ENCODE results near the gene DENND5B.

Gene DENND5B

GRCh38 chr12:31524791-31525495, 66.0 kb downstream of the DENND5B start:
- CTCF ChIA-PET = no interaction called here
- TF ChIP-seq ZNF394 (tag by site-specific recombination; IDR thresholded peaks at IDR 0.05; ENCODE audit: borderline replicate concordance) (no peak), ZNF10 (tag by site-specific recombination; IDR thresholded peaks at IDR 0.05) (peak; percentile 84)
- TF ChIP-seq, protein P1, sequence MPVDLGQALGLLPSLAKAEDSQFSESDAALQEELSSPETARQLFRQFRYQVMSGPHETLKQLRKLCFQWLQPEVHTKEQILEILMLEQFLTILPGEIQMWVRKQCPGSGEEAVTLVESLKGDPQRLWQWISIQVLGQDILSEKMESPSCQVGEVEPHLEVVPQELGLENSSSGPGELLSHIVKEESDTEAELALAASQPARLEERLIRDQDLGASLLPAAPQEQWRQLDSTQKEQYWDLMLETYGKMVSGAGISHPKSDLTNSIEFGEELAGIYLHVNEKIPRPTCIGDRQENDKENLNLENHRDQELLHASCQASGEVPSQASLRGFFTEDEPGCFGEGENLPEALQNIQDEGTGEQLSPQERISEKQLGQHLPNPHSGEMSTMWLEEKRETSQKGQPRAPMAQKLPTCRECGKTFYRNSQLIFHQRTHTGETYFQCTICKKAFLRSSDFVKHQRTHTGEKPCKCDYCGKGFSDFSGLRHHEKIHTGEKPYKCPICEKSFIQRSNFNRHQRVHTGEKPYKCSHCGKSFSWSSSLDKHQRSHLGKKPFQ (tag by site-specific recombination; IDR thresholded peaks at IDR 0.05) = 0 out of 2 replicates have a peak, but pooled peaks have one; percentile 20
- Histone ChIP-seq H3K9me3 (ENCODE audit: control insufficient read depth, insufficient read depth, low read depth, low read length) (no peaks in the 10 kb centered on the region), H3K4me3 (ENCODE audit: low read depth, low read length) (no peak overlapping the region), H3K27ac (ENCODE audit: extremely low read depth, low read depth, low read length) (no peak overlapping the region), H3K36me3 (ENCODE audit: control insufficient read depth in 2 of 2, insufficient read depth in 1 of 2, low read length in 2 of 2) (no peaks in the 10 kb centered on the region), H3K4me1 (ENCODE audit: control insufficient read depth, insufficient read depth, low read length) (peaks cover 13% of the 10 kb centered on the region)
- POLR2A ChIA-PET = no interaction called here

DNA sequence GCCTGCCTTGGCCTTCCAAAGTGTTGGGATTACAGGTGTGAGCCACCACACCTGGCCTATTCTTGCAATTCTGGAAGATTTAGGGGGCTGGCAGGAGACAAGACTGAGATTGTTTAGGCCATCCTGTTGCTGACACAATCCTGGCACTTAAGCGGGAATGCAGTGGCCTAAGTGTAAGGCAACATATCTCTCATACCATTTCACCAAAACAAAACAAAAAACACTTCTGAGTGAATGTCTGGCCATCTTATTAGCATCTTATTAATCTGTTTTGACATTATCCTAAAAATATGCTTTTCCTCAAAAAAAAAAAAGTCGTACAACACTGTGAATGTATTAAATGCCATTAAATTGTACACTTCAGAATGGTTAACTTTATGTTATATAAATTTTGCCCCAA, 67.6 kb downstream of the DENND5B start:
- Histone ChIP-seq H3K36me3 (ENCODE audit: control insufficient read depth in 2 of 2, insufficient read depth in 1 of 2, low read length in 2 of 2) (no peaks in the 10 kb centered on the region), H3K9me3 (ENCODE audit: control insufficient read depth, insufficient read depth, low read depth, low read length) (no peaks in the 10 kb centered on the region), H3K4me3 (ENCODE audit: low read depth, low read length) (no peak overlapping the region), H3K4me1 (ENCODE audit: control insufficient read depth, insufficient read depth, low read length) (peaks cover 26% of the 10 kb centered on the region), H3K27ac (ENCODE audit: extremely low read depth, low read depth, low read length) (no peak overlapping the region)
- no peak for TF ChIP-seq ZNF423 (tag by site-specific recombination; IDR thresholded peaks at IDR 0.05)
- TF ChIP-seq TRIM28 (IDR thresholded peaks at IDR 0.05; ENCODE audit: borderline replicate concordance, low read length) = no peak
- TF ChIP-seq IKZF3 (tag by site-specific recombination; IDR thresholded peaks at IDR 0.05) = no peak
- TF ChIP-seq ZBTB8A (tag by site-specific recombination; IDR thresholded peaks at IDR 0.05) = no peak
- no peak for TF ChIP-seq WT1 (tag by site-specific recombination; IDR thresholded peaks at IDR 0.05)
- TF ChIP-seq ZNF48 (tag by site-specific recombination; IDR thresholded peaks at IDR 0.05) = no peak
- no peak for TF ChIP-seq OSR2 (tag by site-specific recombination; IDR thresholded peaks at IDR 0.05)
- TF ChIP-seq ZNF514 (tag by site-specific recombination; IDR thresholded peaks at IDR 0.05) = no peak
- no peak for TF ChIP-seq ZNF660 (tag by site-specific recombination; IDR thresholded peaks at IDR 0.05)
- no peak for TF ChIP-seq ZNF214 (tag by site-specific recombination; IDR thresholded peaks at IDR 0.05; ENCODE audit: borderline replicate concordance)
- TF ChIP-seq, protein P2, sequence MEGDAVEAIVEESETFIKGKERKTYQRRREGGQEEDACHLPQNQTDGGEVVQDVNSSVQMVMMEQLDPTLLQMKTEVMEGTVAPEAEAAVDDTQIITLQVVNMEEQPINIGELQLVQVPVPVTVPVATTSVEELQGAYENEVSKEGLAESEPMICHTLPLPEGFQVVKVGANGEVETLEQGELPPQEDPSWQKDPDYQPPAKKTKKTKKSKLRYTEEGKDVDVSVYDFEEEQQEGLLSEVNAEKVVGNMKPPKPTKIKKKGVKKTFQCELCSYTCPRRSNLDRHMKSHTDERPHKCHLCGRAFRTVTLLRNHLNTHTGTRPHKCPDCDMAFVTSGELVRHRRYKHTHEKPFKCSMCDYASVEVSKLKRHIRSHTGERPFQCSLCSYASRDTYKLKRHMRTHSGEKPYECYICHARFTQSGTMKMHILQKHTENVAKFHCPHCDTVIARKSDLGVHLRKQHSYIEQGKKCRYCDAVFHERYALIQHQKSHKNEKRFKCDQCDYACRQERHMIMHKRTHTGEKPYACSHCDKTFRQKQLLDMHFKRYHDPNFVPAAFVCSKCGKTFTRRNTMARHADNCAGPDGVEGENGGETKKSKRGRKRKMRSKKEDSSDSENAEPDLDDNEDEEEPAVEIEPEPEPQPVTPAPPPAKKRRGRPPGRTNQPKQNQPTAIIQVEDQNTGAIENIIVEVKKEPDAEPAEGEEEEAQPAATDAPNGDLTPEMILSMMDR (tag by site-specific recombination; IDR thresholded peaks at IDR 0.05) = no peak
- no peak for TF ChIP-seq ZNF701 (tag by site-specific recombination; IDR thresholded peaks at IDR 0.05)
- TF ChIP-seq ZNF600 (tag by site-specific recombination; IDR thresholded peaks at IDR 0.05) = no peak
- TF ChIP-seq SP7 (tag by site-specific recombination; IDR thresholded peaks at IDR 0.05) = no peak
- no peak for TF ChIP-seq ZNF777 (tag by site-specific recombination; IDR thresholded peaks at IDR 0.05; ENCODE audit: borderline replicate concordance)
- no peak for TF ChIP-seq ZNF169 (tag by site-specific recombination; IDR thresholded peaks at IDR 0.05)
- TF ChIP-seq ZNF785 (tag by site-specific recombination; IDR thresholded peaks at IDR 0.05) = no peak
- TF ChIP-seq, protein P3, sequence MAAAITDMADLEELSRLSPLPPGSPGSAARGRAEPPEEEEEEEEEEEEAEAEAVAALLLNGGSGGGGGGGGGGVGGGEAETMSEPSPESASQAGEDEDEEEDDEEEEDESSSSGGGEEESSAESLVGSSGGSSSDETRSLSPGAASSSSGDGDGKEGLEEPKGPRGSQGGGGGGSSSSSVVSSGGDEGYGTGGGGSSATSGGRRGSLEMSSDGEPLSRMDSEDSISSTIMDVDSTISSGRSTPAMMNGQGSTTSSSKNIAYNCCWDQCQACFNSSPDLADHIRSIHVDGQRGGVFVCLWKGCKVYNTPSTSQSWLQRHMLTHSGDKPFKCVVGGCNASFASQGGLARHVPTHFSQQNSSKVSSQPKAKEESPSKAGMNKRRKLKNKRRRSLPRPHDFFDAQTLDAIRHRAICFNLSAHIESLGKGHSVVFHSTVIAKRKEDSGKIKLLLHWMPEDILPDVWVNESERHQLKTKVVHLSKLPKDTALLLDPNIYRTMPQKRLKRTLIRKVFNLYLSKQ (tag by site-specific recombination; IDR thresholded peaks at IDR 0.05; ENCODE audit: borderline replicate concordance) = no peak
- TF ChIP-seq, protein P4, sequence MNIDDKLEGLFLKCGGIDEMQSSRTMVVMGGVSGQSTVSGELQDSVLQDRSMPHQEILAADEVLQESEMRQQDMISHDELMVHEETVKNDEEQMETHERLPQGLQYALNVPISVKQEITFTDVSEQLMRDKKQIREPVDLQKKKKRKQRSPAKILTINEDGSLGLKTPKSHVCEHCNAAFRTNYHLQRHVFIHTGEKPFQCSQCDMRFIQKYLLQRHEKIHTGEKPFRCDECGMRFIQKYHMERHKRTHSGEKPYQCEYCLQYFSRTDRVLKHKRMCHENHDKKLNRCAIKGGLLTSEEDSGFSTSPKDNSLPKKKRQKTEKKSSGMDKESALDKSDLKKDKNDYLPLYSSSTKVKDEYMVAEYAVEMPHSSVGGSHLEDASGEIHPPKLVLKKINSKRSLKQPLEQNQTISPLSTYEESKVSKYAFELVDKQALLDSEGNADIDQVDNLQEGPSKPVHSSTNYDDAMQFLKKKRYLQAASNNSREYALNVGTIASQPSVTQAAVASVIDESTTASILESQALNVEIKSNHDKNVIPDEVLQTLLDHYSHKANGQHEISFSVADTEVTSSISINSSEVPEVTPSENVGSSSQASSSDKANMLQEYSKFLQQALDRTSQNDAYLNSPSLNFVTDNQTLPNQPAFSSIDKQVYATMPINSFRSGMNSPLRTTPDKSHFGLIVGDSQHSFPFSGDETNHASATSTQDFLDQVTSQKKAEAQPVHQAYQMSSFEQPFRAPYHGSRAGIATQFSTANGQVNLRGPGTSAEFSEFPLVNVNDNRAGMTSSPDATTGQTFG (tag by site-specific recombination; IDR thresholded peaks at IDR 0.05; ENCODE audit: borderline replicate concordance) = no peak
- no peak for TF ChIP-seq PBX3 (CRISPR knock-in tag; IDR thresholded peaks at IDR 0.05)
- ChIA-PET CTCF (interaction anchor here (0.6 kb wide), 2 partner anchors 66 to 113 kb away, joined by 3 to 4 read pairs; no protein-coding TSS in a partner anchor), POLR2A (interaction anchor here (0.7 kb wide), 1 partner anchor 27 kb away, joined by 5 read pairs; no protein-coding TSS in a partner anchor)

Measured in HEK293 (cell line).